Esophagus muscularis mucosa (tissue), 4 donors: ENCODE measurements around the gene IGFBP1. TPM values are rescaled to one million over a fixed set of nuclear protein-coding genes. Genes with fewer than 3 reads are reported as not detected.

Source experiments
- DNase-seq: peaks from one replicate; pipeline ENCODE4 v3.0.0-alpha.2; 2017; ENCODE audit errors: extremely low spot score
- H3K27ac ChIP-seq, 4 donors: fragments of 200-600 bp; sonication (generic); replicated peaks in 1 of 4; 1 replicate in 3 of 4; 2 replicates in 1 of 4; pipeline ENCODE4 v1.5.1; 2016 to 2019; ENCODE audit warnings: mild to moderate bottlenecking in 1 of 4
- H3K27me3 ChIP-seq, 4 donors: fragments of 200-600 bp; sonication (generic); one replicate each; pipeline versions ENCODE4 v1.5.1 to v1.6.0; 2016 to 2019
- H3K36me3 ChIP-seq, 4 donors: fragments of 200-600 bp; sonication (generic); one replicate each; pipeline ENCODE4 v1.5.1; 2016 to 2019
- H3K4me1 ChIP-seq, 4 donors: fragments of 200-600 bp; sonication (generic); one replicate each; pipeline ENCODE4 v1.5.1; 2016 to 2019
- H3K4me3 ChIP-seq, 4 donors: fragments of 200-600 bp; sonication (generic); 1 replicate in 2 of 4; 2 replicates in 2 of 4; pipeline ENCODE4 v1.5.1; 2016 to 2019; ENCODE audit warnings: mild to moderate bottlenecking in 4 of 4, moderate library complexity in 1 of 4
- H3K9me3 ChIP-seq, 4 donors: fragments of 200-600 bp; sonication (generic); 1 replicate in 3 of 4; 2 replicates in 1 of 4; pipeline ENCODE4 v1.5.1; 2016 to 2019
- EP300 ChIP-seq: sonication (generic); formaldehyde crosslinking; IDR thresholded peaks from one replicate; pipeline ENCODE4 v1.6.1; 2017; ENCODE audit warnings: antibody characterized with exemption
- POLR2A ChIP-seq: fragments of 450-650 bp; IDR thresholded peaks from one replicate; pipeline ENCODE4 v1.6.1; 2017; ENCODE audit warnings: antibody characterized with exemption, moderate library complexity, mild to moderate bottlenecking, low read depth
- POLR2AphosphoS5 ChIP-seq, 2 donors: sonication (generic); formaldehyde crosslinking; IDR thresholded peaks; one replicate each; pipeline ENCODE4 v1.6.1; 2017; ENCODE audit warnings: antibody characterized with exemption in 2 of 2
- WGBS: methylation state at CpG from one replicate; pipeline ENCODE4 v1.1.5; 2018; 5-methylcytosine and 5-hydroxymethylcytosine counted together
- intact Hi-C: fragments of 100-400 bp; cut with DNase I; formaldehyde crosslinking; loops from one replicate; pipeline ENCODE4 v1.15.1; 2023
- total RNA-seq, 4 donors: library from RNA; depleted of rRNA; stranded (reverse); fragments of >200 nt; gene quantifications; one replicate each; pipeline versions ENCODE4 v1.1.0 to v1.2.1, GENCODE V29; 2016
- TF ChIP-seq, protein P1 (sequence below), 3 experiments: fragments of 200-600 bp in 2 of 3; fragments of 450-650 bp in 1 of 3; sonication (generic) in 2 of 3; IDR thresholded peaks; one replicate each; pipeline ENCODE4 v1.5.1; 2017 to 2019; ENCODE audit warnings: antibody characterized with exemption in 3 of 3, mild to moderate bottlenecking in 2 of 3, moderate library complexity in 1 of 3

The IGFBP1 gene
- total RNA-seq, 4 donors from 2014 or later = not detected

DNA sequence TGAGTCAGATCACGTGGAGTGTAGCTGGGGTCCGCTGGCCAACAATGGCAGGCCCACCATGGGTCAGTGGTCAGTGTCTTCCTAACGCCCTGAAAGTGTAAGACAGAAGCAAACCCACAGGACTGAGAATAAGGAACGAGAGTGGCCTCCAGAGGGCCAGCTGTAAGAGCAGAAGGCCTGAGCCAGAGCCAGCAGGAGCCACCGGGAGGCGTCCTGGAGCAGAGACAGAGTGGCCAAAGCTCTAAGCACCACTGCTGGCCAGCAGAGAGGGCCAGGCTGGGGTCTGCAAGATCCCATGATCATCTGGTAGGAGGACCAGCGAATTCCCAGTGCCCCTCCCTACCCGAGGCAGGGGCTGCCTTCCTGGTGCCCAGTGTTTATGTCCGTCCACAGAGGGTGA is 24.6 kb upstream of the IGFBP1 start:
- Histone ChIP-seq H3K27me3 (peaks cover 0 to 50% (median 0%) of the 10 kb centered on the region in 4 donors), H3K27ac (no peak overlapping the region), H3K4me3 (no peak overlapping the region), H3K4me1 (no peaks in the 10 kb centered on the region), H3K36me3 (no peaks in the 10 kb centered on the region), H3K9me3 (peaks cover 0 to 8% (median 3%) of the 10 kb centered on the region in 4 donors)
- TF ChIP-seq, protein P1, sequence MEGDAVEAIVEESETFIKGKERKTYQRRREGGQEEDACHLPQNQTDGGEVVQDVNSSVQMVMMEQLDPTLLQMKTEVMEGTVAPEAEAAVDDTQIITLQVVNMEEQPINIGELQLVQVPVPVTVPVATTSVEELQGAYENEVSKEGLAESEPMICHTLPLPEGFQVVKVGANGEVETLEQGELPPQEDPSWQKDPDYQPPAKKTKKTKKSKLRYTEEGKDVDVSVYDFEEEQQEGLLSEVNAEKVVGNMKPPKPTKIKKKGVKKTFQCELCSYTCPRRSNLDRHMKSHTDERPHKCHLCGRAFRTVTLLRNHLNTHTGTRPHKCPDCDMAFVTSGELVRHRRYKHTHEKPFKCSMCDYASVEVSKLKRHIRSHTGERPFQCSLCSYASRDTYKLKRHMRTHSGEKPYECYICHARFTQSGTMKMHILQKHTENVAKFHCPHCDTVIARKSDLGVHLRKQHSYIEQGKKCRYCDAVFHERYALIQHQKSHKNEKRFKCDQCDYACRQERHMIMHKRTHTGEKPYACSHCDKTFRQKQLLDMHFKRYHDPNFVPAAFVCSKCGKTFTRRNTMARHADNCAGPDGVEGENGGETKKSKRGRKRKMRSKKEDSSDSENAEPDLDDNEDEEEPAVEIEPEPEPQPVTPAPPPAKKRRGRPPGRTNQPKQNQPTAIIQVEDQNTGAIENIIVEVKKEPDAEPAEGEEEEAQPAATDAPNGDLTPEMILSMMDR (IDR thresholded peaks at IDR 0.05) = no peak
- no peak for TF ChIP-seq EP300
- no peak for TF ChIP-seq POLR2AphosphoS5 (IDR thresholded peaks at IDR 0.05)
- TF ChIP-seq POLR2A = no peak
- WGBS = 71% methylated on average over 6 of the region's 9 CpGs
- intact Hi-C loops = no loop called here
- DNase-seq = no peak

DNA sequence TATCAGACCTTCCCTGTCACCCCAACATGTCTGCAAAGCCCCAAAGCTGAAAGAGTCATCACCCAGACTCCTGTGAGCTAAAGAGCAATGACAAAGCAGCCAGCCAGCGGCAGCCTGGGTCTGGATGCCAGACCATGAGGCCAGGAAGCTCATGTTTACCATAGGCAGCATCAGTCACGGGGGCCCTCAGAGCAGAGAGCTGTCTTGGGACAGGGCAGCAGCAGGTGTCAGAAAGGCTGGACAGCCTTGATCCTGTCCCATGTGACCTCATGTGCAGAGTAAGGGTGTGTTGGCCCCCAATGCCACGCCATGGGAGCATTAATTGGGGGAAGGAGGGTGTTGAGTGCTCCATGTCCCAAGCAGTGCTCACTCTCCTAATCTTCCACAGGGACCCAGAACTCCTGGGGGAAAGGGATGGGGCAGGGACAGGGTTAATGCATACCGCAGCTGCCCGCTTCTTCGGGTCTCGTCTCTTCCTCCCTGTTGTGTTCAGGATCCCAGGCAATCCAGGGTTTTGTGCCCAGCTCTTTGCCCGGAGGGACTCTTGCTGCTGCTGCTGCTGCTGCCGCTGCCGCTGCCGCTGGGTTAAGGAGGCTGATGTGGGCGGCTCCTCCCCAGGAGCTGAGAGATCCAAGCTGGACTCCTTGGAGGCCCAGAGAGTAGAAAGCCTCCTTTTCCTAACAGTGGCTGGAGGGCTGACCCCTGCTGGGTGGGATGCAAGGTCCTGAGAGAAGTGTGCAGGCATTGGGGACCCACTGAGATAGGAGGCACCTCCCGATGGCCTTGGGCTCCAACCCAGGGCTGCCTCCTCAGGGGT is 22.5 kb upstream of the IGFBP1 start:
- Histone ChIP-seq H3K27me3 (peaks cover 0 to 39% (median 0%) of the 10 kb centered on the region in 4 donors), H3K9me3 (peaks cover 0 to 8% (median 3%) of the 10 kb centered on the region in 4 donors), H3K4me3 (no peak overlapping the region), H3K4me1 (no peaks in the 10 kb centered on the region), H3K27ac (no peak overlapping the region), H3K36me3 (no peaks in the 10 kb centered on the region)
- 68% methylated on average over 5 of the region's 13 CpGs for WGBS
- no peak for DNase-seq
- intact Hi-C loops = no loop called here
- TF ChIP-seq, protein P1 (IDR thresholded peaks at IDR 0.05) = no peak
- no peak for TF ChIP-seq POLR2AphosphoS5 (IDR thresholded peaks at IDR 0.05)
- TF ChIP-seq EP300 = no peak
- no peak for TF ChIP-seq POLR2A

DNA sequence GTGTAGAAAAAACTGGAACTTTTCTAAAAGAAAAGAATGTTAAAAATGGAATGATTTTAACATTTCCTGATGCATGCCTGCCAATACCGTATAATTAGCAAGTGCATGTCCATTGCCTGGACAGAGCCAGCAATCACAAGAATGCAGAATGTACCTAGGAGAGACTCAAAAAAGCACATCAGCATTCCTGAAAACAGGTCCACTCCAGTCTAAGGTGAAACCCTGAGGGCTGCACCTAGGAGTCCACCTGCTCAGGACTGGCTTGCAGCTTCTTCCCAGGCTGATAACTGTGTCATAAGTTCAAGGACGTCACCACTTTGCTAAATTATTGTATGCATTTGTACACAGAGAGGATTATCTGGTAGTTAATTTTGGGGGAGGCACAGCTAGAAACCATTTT is 20.8 kb upstream of the IGFBP1 start:
- WGBS = 69% methylated on average over 2 of the region's 2 CpGs
- no peak overlapping the region for H3K4me3 ChIP-seq
- H3K4me1 ChIP-seq = no peaks in the 10 kb centered on the region
- H3K27ac ChIP-seq = no peak overlapping the region
- no peaks in the 10 kb centered on the region for H3K36me3 ChIP-seq
- H3K9me3 ChIP-seq = peaks cover 0 to 8% (median 3%) of the 10 kb centered on the region in 4 donors
- no peak for DNase-seq
- H3K27me3 ChIP-seq = peaks cover 0 to 31% (median 0%) of the 10 kb centered on the region in 4 donors
- intact Hi-C loops = no loop called here
- TF ChIP-seq, protein P1 (IDR thresholded peaks at IDR 0.05) = no peak
- TF ChIP-seq POLR2AphosphoS5 (IDR thresholded peaks at IDR 0.05) (no peak), EP300 (no peak), POLR2A (no peak)

DNA sequence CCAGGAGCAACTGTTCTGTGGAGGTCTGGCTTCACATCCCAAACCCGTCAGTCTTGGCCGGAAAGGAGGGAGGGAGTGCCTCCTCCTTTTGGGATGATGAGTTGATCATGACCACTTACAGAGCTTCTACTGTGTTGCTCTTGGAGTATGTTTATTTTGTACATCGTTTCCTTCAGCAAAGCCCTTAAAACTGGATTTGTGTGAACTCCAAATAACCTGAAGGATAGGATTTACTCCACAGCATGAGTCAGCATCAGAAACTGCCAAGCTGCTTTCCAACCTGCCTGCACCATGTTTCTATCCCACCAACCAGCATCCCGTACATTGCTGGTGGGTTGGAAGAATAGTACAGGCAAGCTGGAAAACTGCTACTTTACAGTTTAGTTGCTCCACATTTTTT is 18.9 kb upstream of the IGFBP1 start:
- TF ChIP-seq POLR2A (no peak), POLR2AphosphoS5 (IDR thresholded peaks at IDR 0.05) (no peak), EP300 (no peak)
- TF ChIP-seq, protein P1 (IDR thresholded peaks at IDR 0.05) = no peak

More for the DNA sequence above, 18.9 kb upstream of the IGFBP1 start:
- Histone ChIP-seq H3K27ac (no peak overlapping the region), H3K4me3 (no peak overlapping the region), H3K4me1 (no peaks in the 10 kb centered on the region), H3K36me3 (no peaks in the 10 kb centered on the region), H3K9me3 (peaks cover 0 to 8% (median 3%) of the 10 kb centered on the region in 4 donors), H3K27me3 (peaks cover 0 to 13% (median 0%) of the 10 kb centered on the region in 4 donors)
- WGBS = 71% methylated on average over 4 of the region's 4 CpGs
- intact Hi-C loops = no loop called here
- no peak for DNase-seq
